B cell (primary cell): ENCODE results near the gene SULT1A2.

ENCODE experiments used
- EZH2 ChIP-seq: IDR thresholded peaks from 2 replicates; pipeline ENCODE4 v1.6.1; 2012; ENCODE audit warnings: borderline replicate concordance, low read depth, mild to moderate bottlenecking, moderate library complexity, low read length; ENCODE audit not compliant: insufficient read depth, poor library complexity, severe bottlenecking
- TF ChIP-seq, protein P1 (sequence below): fragments of 200-600 bp; IDR thresholded peaks from one replicate; pipeline ENCODE4 v1.8.0; 2022; ENCODE audit warnings: antibody characterized with exemption, mild to moderate bottlenecking

DNA sequence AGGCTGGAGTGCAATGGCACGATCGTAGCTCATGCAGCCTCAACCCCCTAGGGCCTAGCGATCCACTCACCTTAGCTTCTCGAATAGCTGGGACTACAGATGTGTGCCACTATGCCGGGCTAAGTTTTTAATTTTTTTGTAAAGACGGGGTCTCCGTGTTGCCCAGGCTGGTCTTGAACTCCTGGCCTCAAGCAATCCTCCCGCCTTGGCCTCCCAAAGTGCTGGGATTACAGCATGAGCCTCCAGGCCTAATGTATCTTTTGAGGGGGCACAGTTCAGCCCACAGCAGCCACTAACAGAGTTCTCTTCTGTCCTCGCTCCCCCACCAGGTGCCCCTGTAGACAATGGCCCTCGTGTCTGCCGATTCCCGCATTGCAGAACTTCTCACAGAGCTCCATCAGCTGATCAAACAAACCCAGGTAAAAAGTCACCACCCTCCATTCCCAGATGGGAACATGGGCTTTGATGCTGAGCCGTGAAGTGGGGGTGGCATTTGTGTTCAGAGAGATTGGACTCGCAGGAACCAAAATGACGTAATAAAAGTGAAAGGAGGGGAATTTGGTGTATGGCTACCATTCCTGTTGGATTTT lies 16.0 kb downstream of the SULT1A2 start:
- TF ChIP-seq EZH2, result no peak
- TF ChIP-seq, protein P1, sequence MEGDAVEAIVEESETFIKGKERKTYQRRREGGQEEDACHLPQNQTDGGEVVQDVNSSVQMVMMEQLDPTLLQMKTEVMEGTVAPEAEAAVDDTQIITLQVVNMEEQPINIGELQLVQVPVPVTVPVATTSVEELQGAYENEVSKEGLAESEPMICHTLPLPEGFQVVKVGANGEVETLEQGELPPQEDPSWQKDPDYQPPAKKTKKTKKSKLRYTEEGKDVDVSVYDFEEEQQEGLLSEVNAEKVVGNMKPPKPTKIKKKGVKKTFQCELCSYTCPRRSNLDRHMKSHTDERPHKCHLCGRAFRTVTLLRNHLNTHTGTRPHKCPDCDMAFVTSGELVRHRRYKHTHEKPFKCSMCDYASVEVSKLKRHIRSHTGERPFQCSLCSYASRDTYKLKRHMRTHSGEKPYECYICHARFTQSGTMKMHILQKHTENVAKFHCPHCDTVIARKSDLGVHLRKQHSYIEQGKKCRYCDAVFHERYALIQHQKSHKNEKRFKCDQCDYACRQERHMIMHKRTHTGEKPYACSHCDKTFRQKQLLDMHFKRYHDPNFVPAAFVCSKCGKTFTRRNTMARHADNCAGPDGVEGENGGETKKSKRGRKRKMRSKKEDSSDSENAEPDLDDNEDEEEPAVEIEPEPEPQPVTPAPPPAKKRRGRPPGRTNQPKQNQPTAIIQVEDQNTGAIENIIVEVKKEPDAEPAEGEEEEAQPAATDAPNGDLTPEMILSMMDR, result no peak
